SIG-M5 treated with dmso at 0.1 percent for 504 hours (cell line): ENCODE data around the gene CAD.

Experiments used
- DNase-seq: peaks from one replicate; lab custom pipeline; 2025; ENCODE audit not compliant: unreplicated experiment; lab: John Stamatoyannopoulos, UW

Gene CAD

DNA sequence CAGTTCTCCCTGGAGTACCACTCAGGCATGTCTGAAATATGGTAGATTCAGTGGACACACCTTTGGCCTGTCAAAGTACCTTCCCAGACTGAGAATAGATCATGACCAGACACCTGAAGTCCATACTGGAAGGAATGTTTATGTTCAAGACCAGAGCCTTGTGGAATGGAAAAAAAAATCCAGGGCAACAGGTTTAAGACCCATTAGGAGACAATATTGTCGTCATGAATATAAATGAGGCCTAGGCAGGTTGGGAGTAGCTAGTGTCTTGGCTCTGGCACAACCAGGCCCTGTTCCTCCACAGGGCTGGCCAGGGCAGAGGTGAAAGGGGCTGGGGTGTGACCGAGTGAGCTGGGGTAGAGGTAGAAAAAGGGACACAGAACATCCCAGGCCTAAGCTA is 18.5 kb upstream of the CAD start:
- DNase-seq, result no peak

DNA sequence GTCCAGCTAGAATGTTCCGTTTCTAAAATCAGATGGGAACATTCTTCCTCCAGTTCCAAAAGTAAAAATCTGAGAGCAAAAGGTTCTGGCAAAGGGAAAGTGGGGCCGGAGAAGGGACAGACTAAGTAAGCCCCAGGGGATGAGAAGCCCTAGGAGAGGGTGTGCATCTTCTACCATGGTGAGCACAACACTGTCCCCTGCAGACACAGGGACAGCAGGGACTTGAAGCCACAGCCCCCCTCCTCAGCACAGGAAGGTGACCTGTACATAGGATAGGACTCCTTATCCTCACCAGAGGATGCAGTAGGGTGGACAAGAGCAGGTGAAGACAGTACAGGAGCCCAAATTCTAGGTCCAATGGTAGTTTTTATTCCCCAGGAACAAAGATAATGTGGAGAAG is 17.9 kb upstream of the CAD start:
- no peak for DNase-seq

DNA sequence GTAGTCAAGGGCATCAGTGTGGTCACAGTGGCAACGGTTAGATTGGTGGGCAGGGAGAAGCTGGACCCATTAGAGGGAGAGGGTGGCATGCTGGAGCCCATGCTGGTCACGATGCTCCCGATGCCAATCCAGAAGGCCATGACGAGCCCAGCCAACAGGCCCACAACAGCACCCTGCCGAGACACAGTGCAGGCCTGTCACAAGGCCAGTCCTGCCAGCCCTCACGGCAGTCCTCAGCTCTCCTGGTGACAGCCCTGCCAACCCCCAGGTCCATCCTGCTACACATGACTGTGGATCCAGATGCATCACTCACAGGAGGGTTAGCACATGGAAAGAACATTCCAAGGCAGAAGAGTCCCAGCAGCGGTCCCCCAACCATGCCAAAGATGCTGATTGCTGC is 15.5 kb upstream of the CAD start:
- no peak for DNase-seq

DNA sequence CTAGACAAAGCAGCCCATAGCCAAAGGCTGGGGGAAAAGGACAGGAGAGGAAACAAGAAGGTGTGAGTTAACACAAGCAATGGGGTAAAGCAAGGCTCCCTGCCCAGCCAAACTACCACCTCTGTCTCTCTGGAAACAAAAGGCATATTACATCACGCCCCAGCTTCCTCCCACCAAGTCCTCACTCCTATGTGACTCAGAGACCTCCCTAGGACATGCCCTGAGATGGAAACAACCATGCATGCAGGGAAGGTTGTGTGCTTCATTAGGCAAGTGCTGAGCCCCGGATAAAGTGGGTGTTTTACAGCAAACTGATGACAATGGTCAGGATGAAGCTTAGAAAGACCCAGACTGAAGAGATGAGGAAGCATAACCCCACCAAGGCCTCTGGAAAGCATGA is 14.3 kb upstream of the CAD start:
- DNase-seq, result peak; percentile 65

DNA sequence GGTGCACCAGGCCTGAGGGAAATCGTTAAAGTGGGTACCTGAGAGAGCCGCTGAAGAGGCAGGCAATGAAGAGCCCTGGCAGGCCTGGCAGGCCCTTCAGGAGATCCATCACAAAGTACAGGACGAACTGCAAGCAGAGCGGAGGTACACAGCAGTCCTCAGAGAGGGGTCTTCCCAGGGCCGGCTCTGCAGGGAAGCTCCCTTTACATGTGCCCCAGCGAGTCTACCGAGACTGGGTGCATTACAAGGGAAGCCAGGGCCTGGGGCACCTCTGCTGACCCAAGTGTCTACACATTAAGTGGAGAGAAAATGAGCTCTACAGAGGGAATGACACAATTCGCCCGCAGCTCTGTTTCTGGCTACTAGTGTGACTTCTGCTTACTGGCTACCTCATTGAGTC is 13.4 kb upstream of the CAD start:
- DNase-seq, result no peak

DNA sequence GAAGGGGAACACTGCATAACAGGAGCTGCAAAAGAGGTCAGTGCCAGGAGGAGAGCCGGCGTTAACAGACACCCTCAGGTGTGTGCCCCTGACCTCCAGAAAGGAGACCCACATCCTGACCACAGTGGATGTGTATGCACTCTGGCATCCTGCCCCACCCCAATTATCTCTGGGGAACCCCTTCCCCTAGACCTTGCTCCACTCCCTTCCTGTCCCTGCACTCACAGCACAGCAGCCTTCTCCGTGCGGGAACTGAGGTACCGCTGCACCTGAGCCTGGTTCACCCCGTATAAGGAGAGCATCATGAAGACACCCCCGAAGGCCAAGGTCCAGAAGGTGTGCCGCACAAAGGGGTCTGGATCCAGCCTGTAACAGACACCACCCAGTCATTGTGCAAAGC is 12.6 kb upstream of the CAD start:
- DNase-seq, result no peak

DNA sequence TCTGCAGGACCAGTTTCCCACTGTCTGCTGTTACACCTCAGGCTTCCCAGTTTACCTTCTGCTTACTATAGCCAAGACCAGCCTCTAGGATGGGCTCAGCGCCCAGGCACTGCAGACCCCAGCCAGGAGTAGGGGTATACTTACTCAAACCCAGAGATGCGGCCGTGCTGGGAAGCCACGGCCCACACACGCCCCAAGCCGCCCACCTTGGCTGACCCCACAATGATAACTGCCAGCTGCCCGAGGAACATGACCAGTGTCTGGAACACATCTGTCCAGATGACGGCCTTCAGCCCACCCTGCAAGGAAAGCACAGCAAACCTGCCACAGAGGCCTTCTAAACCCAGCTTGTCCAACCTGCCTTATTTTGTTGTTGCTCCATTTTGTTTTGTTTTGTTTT is 12.0 kb upstream of the CAD start:
- no peak for DNase-seq

DNA sequence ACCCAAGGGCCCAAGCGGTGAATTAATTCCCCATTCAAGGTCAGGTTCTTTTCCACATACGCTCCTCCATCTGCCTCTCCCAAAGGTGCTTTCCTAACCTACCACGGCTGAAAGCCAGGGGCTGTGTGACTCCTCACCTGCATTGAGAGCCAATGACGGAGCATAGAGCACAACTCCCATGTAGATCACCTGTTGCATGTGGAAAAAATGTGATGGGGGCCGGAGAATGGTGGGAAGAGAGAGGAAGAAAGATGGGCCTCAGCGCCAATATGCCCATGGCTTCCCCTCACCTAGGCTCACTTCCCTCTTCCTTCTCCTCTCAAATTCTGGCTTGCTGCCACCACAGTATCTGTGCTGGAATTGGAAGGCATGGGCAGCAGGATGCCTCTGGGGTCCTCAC is 10.8 kb upstream of the CAD start:
- DNase-seq, result no peak

DNA sequence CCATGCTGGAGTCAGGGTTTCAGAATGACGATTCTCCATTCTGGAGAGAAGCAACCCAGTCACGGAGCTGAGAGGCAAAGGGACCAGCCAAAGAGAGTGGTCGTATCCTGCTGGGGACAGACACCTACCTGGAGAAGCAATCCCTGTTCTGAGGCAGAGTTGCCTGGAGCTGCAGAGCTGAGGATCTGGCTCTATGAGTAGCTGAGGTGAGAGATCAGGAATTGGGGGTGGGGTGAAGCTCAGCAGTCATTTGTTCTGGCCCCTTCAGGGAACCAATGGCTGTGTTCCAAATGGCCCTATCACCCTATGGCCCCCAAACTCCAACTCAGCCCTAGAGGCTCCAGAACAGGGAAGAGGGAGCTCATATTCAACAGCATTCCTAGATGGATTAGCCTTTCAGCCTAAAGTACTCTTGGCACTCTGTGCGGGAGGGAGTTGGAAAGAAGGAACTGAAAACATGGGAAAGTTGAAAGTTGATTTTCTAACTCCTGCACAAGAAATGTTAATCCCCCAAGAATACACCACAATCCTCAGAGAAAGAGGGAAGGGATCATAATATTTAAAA is 8.6 kb upstream of the CAD start:
- DNase-seq, result no peak

DNA sequence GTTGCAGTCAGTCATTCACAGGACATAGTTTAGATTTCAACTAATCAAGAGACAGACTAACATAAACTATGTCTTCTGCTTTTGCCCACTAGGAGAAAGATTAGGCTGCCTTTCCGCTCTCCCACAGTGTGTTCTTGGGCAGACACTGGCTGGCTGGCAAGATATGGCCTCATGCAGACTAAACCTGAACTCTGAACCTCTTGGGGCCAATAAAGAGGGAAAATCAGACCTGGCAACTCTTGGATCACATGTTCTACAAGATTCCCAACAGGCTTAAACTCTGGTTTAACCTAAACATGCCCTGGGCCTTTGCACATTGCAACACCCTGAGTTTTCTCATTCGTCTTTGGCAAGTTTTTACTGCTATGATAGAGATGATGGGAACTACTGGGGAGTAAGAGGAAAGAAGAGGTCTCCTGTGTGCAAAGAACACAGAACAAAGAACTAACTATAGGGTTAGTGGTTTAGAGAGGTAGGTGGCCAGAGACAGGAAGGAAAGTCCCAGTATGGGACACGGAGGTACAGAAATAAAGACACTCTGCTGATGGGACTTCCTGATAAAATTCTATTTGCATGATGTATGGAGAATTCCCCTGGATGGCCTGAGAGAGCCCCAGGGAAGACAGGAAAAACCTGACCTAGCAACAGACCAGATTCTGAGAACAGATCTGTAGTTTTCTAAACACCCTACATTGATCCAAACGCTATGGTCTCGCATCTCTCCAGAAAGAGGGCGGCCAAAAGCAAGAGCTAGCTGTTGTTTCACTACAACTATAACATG is 7.4 kb upstream of the CAD start:
- peak; percentile 50 for DNase-seq

DNA sequence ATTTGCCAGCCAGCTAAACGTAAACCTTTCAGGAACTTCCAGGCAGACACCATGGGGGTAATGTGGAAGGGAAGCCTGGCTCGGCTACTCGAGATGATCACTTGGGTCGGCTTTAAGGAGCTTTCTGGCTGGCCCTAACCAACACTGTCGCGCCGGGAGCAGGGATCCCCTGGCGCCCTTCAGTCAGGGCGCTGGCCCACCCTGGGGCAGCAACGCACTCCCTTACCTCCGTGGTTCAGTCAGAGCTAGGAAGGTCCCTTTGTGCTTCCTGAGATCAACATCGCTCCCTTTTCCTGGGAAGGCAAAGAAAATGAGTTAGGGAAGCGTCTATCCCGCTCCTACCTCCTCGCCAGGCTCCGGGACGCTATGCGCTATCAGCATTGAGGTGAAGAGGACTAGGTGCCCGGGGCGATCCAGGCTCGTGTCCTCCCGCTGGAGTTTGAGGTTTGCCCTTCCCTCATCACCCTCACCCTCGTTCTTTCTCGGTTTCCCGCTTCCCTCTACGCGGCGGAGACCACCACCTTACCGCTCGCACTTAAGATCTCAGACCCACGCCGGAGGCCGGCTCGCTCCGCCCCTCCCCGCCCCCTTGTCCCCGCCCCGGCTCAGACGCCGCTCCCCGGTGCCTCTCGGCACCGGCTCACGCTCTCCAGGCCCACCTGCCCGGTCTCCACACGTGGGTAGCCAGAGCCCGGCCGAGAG is 5.8 kb upstream of the CAD start:
- no peak for DNase-seq

DNA sequence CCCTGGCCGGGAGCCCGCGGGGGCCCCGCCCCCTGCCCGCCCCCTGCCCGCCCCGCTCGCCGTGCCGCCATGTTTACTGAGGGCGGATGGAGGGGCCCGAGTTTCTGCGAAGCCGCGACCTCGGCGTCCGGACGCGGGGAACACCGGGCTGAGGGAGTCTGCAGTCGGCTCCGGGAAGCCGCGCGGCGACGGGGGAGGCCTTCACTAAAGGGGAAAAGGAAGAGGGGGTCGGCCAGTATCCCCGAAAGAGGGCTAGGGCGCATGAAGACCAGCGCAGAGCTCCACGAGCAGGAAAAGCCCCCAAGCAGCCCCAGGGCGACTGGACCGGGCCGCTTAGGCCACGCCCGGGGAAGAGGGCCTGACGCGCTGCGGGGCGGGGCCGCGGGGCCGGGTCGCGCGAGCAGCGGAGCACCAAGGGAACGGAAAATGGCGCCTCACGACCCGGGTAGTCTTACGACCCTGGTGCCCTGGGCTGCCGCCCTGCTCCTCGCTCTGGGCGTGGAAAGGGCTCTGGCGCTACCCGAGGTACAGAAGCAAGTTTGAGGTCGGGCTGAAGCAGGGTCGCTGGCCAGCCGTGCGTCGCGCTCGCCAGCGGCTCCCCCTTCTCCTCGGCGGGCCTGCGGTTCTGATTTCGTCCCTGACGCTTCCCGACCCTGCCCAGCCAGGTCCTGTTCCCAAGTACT is 5.1 kb upstream of the CAD start, which contains the start of the genes ATRAID and SLC5A6:
TSS of gene ATRAID (plus strand) at position 99 of the 683 bp plus-strand sequence. CDS start at position 427, 328 bp downstream.
TSS of gene SLC5A6 (minus strand) at position 326 of the 683 bp plus-strand sequence. CDS start 4,618 bp downstream, outside the sequence.
- DNase-seq, result peak; percentile 85

DNA sequence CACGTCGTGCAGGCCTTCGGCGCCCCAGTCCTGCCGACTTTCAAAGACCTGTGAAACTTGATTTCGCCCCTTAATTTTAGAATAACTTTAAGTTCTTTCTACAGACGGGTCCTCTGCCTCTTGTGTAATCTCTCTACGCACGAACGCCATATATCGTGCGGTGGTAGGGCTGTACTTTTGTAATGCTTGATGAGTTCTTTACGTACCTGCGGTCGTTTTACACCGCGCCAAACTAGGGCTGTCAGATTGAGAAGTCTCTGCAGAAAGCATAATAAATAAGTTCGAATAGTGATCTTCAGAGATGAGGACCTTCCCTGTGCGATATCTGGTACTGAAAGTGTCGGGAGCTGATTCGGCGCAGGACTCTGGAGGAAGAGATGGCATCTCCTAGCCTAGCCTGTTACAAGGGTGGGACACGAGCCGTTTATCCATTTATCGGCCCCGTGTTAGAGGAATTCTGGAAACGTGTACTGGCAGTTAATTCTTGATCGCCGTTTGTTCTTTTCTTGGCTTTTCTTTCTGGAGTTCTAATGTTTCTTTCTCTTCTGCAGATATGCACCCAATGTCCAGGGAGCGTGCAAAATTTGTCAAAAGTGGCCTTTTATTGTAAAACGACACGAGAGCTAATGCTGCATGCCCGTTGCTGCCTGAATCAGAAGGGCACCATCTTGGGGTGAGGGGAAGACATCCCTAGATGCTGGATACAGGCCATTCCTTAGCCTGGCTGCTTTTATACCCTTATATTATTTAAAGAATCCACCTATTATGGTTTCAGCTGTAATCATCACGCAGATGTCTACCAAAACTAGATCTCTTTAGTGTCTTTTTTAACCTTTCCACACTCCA is 4.3 kb upstream of the CAD start:
- DNase-seq, result peak; percentile 70

DNA sequence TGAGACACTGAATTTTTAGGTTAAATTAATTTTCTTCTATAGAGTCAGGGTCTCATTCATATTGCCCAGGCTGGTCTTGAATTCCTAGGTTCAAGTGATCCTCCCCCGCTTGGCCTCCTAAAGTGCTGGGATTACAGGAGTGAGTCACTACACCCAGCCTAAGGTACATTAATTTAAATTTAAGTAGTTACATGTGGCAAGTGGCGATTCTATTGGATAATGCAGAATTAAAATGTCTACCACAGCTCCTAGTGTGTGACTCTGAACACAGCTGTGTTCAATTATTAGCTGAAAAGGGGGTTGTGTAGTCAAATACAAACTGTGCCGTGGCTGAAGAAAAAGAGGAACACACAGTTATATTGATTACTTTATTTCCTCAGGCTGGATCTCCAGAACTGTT is 2.2 kb upstream of the CAD start:
- DNase-seq, result no peak

DNA sequence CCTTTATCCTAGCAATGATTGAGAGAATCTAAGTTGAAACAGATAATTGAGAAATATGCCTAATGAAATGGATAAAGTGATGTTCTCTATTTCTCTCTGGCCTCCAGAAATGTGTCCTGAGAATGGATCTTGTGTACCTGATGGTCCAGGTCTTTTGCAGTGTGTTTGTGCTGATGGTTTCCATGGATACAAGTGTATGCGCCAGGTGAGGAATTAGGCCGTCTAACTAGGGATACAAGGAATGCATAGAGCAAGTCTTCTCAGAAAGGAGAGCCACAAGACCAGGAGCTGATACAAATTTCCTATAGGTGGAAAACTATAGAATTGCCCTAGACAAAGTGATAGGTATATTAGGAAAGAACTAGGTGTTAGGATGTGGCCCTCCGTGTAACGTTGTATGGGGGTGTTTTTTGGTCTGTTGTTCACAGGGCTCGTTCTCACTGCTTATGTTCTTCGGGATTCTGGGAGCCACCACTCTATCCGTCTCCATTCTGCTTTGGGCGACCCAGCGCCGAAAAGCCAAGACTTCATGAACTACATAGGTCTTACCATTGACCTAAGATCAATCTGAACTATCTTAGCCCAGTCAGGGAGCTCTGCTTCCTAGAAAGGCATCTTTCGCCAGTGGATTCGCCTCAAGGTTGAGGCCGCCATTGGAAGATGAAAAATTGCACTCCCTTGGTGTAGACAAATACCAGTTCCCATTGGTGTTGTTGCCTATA is 592 bp upstream of the CAD start:
- no peak for DNase-seq

DNA sequence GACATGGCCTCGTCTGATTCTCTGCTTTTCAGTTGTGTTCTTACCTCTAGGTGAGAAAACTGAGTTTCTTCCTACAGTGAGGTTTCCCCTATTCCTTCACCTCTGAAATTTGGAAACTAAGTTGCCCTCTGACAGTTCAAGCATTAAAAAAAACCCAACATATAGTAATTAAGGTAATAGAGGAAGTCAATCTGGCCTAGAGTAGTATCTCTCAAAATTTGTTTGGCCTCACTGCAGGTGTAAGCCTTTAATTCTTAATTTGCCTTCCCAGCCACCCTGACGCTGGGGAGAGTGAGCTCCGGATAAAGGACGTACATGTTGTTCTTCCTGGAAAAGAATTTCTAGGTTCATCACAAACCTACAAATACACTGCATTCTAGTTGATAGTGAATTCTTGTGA is 1.4 kb downstream of the CAD start:
- DNase-seq, result no peak

DNA sequence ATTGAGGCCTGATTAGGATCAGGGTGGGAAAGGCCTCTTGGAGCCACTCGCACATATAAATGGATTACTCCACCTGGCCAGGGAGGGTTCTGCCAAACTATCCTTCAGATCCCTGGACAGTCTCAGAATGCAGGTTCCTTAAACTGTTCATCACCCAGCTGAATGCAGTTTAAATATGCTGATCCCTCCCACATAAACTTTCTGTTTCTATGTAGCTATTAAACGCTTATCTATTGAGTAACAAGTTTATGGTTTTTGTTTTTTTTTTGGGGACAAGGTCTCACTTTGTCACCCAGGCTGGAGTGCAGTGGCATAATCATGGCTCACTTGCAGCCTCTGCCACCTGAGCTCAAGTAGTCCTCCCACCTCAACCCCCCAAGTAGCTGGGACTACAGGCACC is 1.9 kb downstream of the CAD start:
- no peak for DNase-seq

DNA sequence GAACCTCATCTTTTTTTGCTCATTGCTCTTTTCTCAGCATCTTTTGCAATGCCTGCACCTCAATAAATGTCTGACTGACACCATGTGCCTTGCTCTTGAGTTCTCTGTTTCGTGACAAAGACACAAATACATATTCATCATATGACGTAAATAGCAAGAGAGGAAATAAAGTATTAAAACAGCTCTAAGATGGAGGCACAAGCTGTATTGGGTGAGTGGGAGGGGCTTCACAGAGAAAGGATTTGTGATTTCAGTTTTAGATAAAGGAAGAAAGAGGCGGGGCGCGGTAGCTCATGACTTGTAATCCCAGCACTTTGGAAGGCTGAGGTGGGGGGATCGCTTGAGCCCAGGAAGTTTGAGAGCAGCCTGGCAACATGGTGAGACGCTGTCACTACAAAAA is 2.9 kb downstream of the CAD start:
- no peak for DNase-seq

DNA sequence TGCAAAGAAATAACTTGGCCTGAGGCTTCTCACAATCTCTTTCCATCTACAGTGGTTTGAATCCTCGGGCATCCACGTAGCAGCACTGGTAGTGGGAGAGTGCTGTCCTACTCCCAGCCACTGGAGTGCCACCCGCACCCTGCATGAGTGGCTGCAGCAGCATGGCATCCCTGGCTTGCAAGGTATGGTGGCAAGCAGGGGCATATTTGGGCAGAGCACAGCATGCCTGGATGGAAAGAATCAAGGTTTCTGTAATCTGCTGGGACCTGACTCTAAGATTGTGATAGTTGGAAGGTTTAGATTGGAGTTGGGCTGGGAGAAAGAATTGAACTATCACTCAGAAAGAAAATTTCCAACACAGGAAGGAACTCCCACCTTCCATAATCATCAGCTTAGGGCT is 4.0 kb downstream of the CAD start:
- no peak for DNase-seq

DNA sequence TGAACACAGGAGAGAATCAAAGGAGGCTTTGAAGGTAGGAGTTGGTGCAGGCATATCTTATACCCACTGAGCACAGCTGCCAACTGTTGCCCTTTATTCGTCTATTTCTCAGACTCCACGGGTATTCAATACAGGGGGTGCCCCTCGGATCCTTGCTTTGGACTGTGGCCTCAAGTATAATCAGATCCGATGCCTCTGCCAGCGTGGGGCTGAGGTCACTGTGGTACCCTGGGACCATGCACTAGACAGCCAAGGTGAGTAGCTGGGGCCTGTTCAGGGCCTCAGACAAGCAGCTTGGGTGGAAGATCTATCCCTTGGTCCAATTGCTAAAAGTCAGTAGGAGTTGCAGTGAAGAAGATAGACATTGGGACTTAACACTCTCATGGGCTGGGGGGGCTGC is 5.2 kb downstream of the CAD start:
- no peak for DNase-seq
